K562 (cell line): Measurements from ENCODE around the gene NUP205. TPM values are rescaled to one million over a fixed set of nuclear protein-coding genes. Genes with fewer than 3 reads are reported as not detected.
A peak's percentile ranks its signal among the peaks of the same experiment; 100 is the strongest.

Source experiments
- C11orf30 ChIP-seq: fragments of 450-650 bp; IDR thresholded peaks from 2 replicates; pipeline ENCODE4 v1.6.1; 2016; ENCODE audit warnings: low read depth, mild to moderate bottlenecking
- HMGN3 ChIP-seq: IDR thresholded peaks from 2 replicates; pipeline ENCODE4 v1.6.1; 2011; ENCODE audit warnings: borderline replicate concordance, low read depth, mild to moderate bottlenecking, mixed read lengths, low read length; ENCODE audit not compliant: insufficient read length; ENCODE audit errors: extremely low read depth
- HNRNPLL ChIP-seq: fragments of 200-400 bp; formaldehyde crosslinking; IDR thresholded peaks from 2 replicates; pipeline ENCODE4 v1.6.1; 2017; ENCODE audit warnings: low read length, low read depth, mild to moderate bottlenecking; ENCODE audit not compliant: poor library complexity, severe bottlenecking
- HOMEZ ChIP-seq: fragments of 250-450 bp; sonication (Bioruptor Pico); IDR thresholded peaks from 2 replicates; pipeline ENCODE4 v1.4.0; 2020; ENCODE audit warnings: mild to moderate bottlenecking, moderate library complexity
- JUN ChIP-seq, 2 experiments: sonication (generic) in 1 of 2; formaldehyde crosslinking in 1 of 2; IDR thresholded peaks; 2 replicates each; pipeline versions ENCODE4 v1.6.1 to v1.8.0; 2012 to 2022; ENCODE audit warnings: borderline replicate concordance in 2 of 2, mild to moderate bottlenecking in 2 of 2, improper control_type of control experiment in 1 of 2, low read depth in 1 of 2, low read length in 1 of 2, missing genetic modification reagents in 1 of 2
- KLF10 ChIP-seq: fragments of 250-450 bp; sonication (Bioruptor Pico); IDR thresholded peaks from 2 replicates; pipeline ENCODE4 v1.6.1; 2021; ENCODE audit warnings: matching md5 sums
- LCOR ChIP-seq: sonication (generic); formaldehyde crosslinking; IDR thresholded peaks from 2 replicates; pipeline ENCODE4 v1.8.0; 2022; ENCODE audit warnings: mild to moderate bottlenecking, missing genetic modification reagents
- MAZ ChIP-seq, 2 experiments: fragments of 450-650 bp in 1 of 2; sonication (generic) in 1 of 2; formaldehyde crosslinking; IDR thresholded peaks in 1 of 2; conservative IDR thresholded peaks in 1 of 2; 2 replicates each; pipeline versions ENCODE4 v1.4.0 to v1.5.0; 2020; ENCODE audit warnings: mild to moderate bottlenecking in 1 of 2, missing genetic modification reagents in 1 of 2
- NBN ChIP-seq: fragments of 450-650 bp; IDR thresholded peaks from 2 replicates; pipeline ENCODE4 v1.6.1; 2016; ENCODE audit warnings: low read depth, mild to moderate bottlenecking
- NCOA1 ChIP-seq: fragments of 450-650 bp; IDR thresholded peaks from 2 replicates; pipeline ENCODE4 v1.6.1; 2016; ENCODE audit warnings: low read depth
- NCOA6 ChIP-seq: fragments of 450-650 bp; IDR thresholded peaks from 2 replicates; pipeline ENCODE4 v1.6.1; 2017; ENCODE audit warnings: mild to moderate bottlenecking
- RUNX1 ChIP-seq: sonication (generic); IDR thresholded peaks from 2 replicates; pipeline ENCODE4 v1.6.1; 2016; ENCODE audit warnings: antibody characterized with exemption, low read depth
- SMAD3 ChIP-seq: fragments of 450-650 bp; formaldehyde crosslinking; conservative IDR thresholded peaks from 2 replicates; pipeline ENCODE4 v1.4.0; 2020; ENCODE audit warnings: mild to moderate bottlenecking
- SMARCE1 ChIP-seq: fragments of 450-650 bp; IDR thresholded peaks from 2 replicates; pipeline ENCODE4 v1.7.1; 2016; ENCODE audit warnings: mild to moderate bottlenecking
- SOX6 ChIP-seq: fragments of 450-650 bp; IDR thresholded peaks from 2 replicates; pipeline ENCODE4 v1.6.1; 2014; ENCODE audit warnings: mild to moderate bottlenecking
- TBL1XR1 ChIP-seq, 2 experiments: IDR thresholded peaks; 2 replicates each; pipeline ENCODE4 v1.6.1; 2012; ENCODE audit warnings: improper control_type of control experiment in 2 of 2, low read length in 2 of 2, mild to moderate bottlenecking in 1 of 2
- TCF3 ChIP-seq: sonication (generic); formaldehyde crosslinking; IDR thresholded peaks from 2 replicates; pipeline ENCODE4 v1.4.0; 2020; ENCODE audit warnings: mild to moderate bottlenecking, missing genetic modification reagents
- TCF7 ChIP-seq: sonication (generic); IDR thresholded peaks from 2 replicates; pipeline ENCODE4 v1.6.1; 2016; ENCODE audit warnings: antibody characterized with exemption, borderline replicate concordance
- VEZF1 ChIP-seq: fragments of 200-800 bp; sonication (Bioruptor generic); IDR thresholded peaks from 2 replicates; pipeline ENCODE4 v1.6.1; 2017; ENCODE audit warnings: missing genetic modification characterization, missing compliant biosample characterization
- ZBTB34 ChIP-seq: fragments of 250-450 bp; sonication (Bioruptor Pico); IDR thresholded peaks from 2 replicates; pipeline ENCODE4 v1.8.0; 2021; ENCODE audit warnings: mild to moderate bottlenecking, moderate library complexity
- ZKSCAN1 ChIP-seq: fragments of 150-350 bp; IDR thresholded peaks from 2 replicates; pipeline ENCODE4 v1.6.1; 2016; ENCODE audit warnings: low read depth, low read length
- ZNF253 ChIP-seq: fragments of 250-450 bp; sonication (Bioruptor Pico); conservative IDR thresholded peaks from 2 replicates; pipeline ENCODE4 v1.6.1; 2021; ENCODE audit warnings: mild to moderate bottlenecking
- ZNF655 ChIP-seq: fragments of 250-450 bp; sonication (Bioruptor Pico); IDR thresholded peaks from 2 replicates; pipeline ENCODE4 v1.5.0; 2021
- polyA plus RNA-seq, 8 experiments: library from polyadenylated mRNA; depleted of rRNA in 4 of 8; stranded (reverse) in 5 of 8; unstranded in 3 of 8; fragments of >200 nt; fragmentation: Nextera tagmentation in 2 of 8; fragmentation: Illumina TruSeq in 1 of 8; extraction: Ambion mirVana in 2 of 8; extraction: Trizol in 1 of 8; gene quantifications; 2 replicates each; pipeline versions ENCODE4 v1.2.1 to v1.2.3, GENCODE V29; 2011 to 2014; ENCODE audit warnings: inconsistent platforms in 1 of 8, missing spikeins in 1 of 8
- total RNA-seq, 7 experiments: library from RNA; depleted of rRNA in 6 of 7; stranded (reverse); fragments of >200 nt in 6 of 7; fragmentation: Illumina TruSeq in 2 of 7; extraction: Trizol in 2 of 7; gene quantifications; 2 replicates each; pipeline versions ENCODE4 v1.2.1 to v1.2.3, GENCODE V29; 2011 to 2021; ENCODE audit warnings: low replicate concordance in 1 of 7

The NUP205 gene
- total and polyA plus RNA-seq, 9 of the 15 experiments (the other 6 are each of a cell fraction or from before 2014, with no cell fraction given), result 101 to 282 (median 193) TPM

- no peak for TF ChIP-seq ZKSCAN1
- TF ChIP-seq SMARCE1, result peak; percentile 84; the same call in 1 of the 2 replicates
- peak in 1 of 2 experiments; percentile 51; a peak in 1 of 4 replicates for TF ChIP-seq TBL1XR1 (IDR thresholded peaks at IDR 0.05; ENCODE audit: low read length in 2 of 2)
- TF ChIP-seq JUN (IDR thresholded peaks at IDR 0.05; ENCODE audit: borderline replicate concordance, low read depth, low read length), result peak; percentile 59
- TF ChIP-seq JUN (CRISPR knock-in tag; IDR thresholded peaks at IDR 0.05; ENCODE audit: borderline replicate concordance), result peak; percentile 74
- no peak for TF ChIP-seq KLF10 (CRISPR knock-in tag)
- peak; percentile 83; the same call in 1 of the 2 replicates for TF ChIP-seq RUNX1
- peak; percentile 41; the same call in 1 of the 2 replicates for TF ChIP-seq C11orf30
- TF ChIP-seq HNRNPLL, result peak; percentile 41
- TF ChIP-seq LCOR (CRISPR knock-in tag), result no peak
- TF ChIP-seq HMGN3, result no peak
- peak; percentile 90 for TF ChIP-seq NBN
- TF ChIP-seq MAZ (CRISPR knock-in tag; conservative IDR thresholded peaks at IDR 0.05 in 1 of 2, IDR thresholded peaks at IDR 0.05 in 1 of 2), result 0 out of 4 replicates have a peak, but pooled peaks of 1 of the 2 experiments have one; percentile 51
- TF ChIP-seq ZNF655, result no peak
- no peak; the same call in 1 of the 2 replicates for TF ChIP-seq TCF3 (CRISPR knock-in tag)
- peak; percentile 92; the same call in 1 of the 2 replicates for TF ChIP-seq SOX6
- TF ChIP-seq NCOA1, result peak; percentile 90
- no peak for TF ChIP-seq ZNF253
- TF ChIP-seq HOMEZ, result no peak
- no peak for TF ChIP-seq NCOA6
- peak; percentile 100 for TF ChIP-seq TCF7
- peak; percentile 63 for TF ChIP-seq VEZF1 (CRISPR knock-in tag)
- no peak for TF ChIP-seq ZBTB34
- peak; percentile 77; the same call in 1 of the 2 replicates for TF ChIP-seq SMAD3 (CRISPR knock-in tag)
Observed at GRCh38 chr7:135650831-135651573, 93.3 kb downstream of the NUP205 start (continued).
